ENCODE data around the gene MAFG.

Gene MAFG

GRCh38 chr17:81909966-81910839 lies 17.3 kb downstream of the MAFG start:
- no peak for DNase-seq (ENCODE audit: low read depth)

- no peak for DNase-seq (ENCODE audit: low read depth)
Measured at GRCh38 chr17:81909231-81909630, 18.3 kb downstream of the MAFG start.

GRCh38 chr17:81908793-81909192 lies 18.7 kb downstream of the MAFG start:
- no peak for DNase-seq (ENCODE audit: low read depth)

- no peak for DNase-seq (ENCODE audit: low read depth)
Measured at GRCh38 chr17:81907219-81908145, 20.1 kb downstream of the MAFG start.

- no peak for DNase-seq (ENCODE audit: low read depth)
Measured at GRCh38 chr17:81906476-81907218, 20.9 kb downstream of the MAFG start.

GRCh38 chr17:81905993-81906392 lies 21.5 kb downstream of the MAFG start:
- no peak for DNase-seq (ENCODE audit: low read depth)

GRCh38 chr17:81905424-81905875 lies 22.1 kb downstream of the MAFG start:
- no peak for DNase-seq (ENCODE audit: low read depth)

GRCh38 chr17:81904600-81905423 lies 22.7 kb downstream of the MAFG start:
- DNase-seq (ENCODE audit: low read depth): no peak

- DNase-seq (ENCODE audit: low read depth): no peak
Measured at GRCh38 chr17:81903896-81904599, 23.5 kb downstream of the MAFG start.

- DNase-seq (ENCODE audit: low read depth): no peak
Measured at GRCh38 chr17:81903415-81903831, 24.1 kb downstream of the MAFG start.

GRCh38 chr17:81902653-81903414 lies 24.7 kb downstream of the MAFG start:
- DNase-seq (ENCODE audit: low read depth): no peak

GRCh38 chr17:81902023-81902652 lies 25.4 kb downstream of the MAFG start, which contains the start of gene NPB:
Gene NPB (plus strand): TSS chr17:81902238. CDS start chr17:81902278, 40 bp downstream.
- DNase-seq (ENCODE audit: low read depth): no peak

- DNase-seq (ENCODE audit: low read depth): no peak
Measured at GRCh38 chr17:81901167-81902022, 26.1 kb downstream of the MAFG start.

GRCh38 chr17:81900181-81900820 lies 27.2 kb downstream of the MAFG start:
- no peak for DNase-seq (ENCODE audit: low read depth)

- no peak for DNase-seq (ENCODE audit: low read depth)
Measured at GRCh38 chr17:81899514-81900166, 27.9 kb downstream of the MAFG start.

- DNase-seq (ENCODE audit: low read depth): no peak
Measured at GRCh38 chr17:81898885-81899284, 28.6 kb downstream of the MAFG start.

Data from GM04503 (cell line).